HG02870 (cell line): ENCODE measurements around the gene MROH2A.

Experiments
- ATAC-seq: cut with Tn5 transposase; IDR thresholded peaks from one replicate; pipeline ENCODE4 v1.9.1; 2021; ENCODE audit warnings: mild to moderate bottlenecking, moderate library complexity; ENCODE audit not compliant: unreplicated experiment

The MROH2A gene

DNA sequence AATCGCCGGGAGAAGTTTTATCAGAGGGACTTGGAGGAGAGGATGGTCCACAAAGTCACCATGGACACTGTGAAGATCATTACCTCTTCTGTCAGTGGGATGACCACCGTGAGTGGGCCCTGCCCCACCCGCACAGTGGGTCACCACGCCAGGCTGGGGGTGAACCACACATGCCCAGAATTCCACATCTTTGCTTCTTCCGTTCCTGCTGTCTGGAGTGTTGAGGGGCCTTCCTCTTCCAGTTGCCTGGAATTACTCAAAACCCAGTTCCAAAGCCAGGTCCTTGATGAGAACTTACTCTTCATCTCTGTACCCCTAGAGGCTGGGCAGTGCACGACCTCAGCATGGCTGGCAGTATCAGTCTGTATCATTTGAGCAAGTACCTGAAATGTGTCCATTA, 22.1 kb downstream of the MROH2A start:
- ATAC-seq: no peak

DNA sequence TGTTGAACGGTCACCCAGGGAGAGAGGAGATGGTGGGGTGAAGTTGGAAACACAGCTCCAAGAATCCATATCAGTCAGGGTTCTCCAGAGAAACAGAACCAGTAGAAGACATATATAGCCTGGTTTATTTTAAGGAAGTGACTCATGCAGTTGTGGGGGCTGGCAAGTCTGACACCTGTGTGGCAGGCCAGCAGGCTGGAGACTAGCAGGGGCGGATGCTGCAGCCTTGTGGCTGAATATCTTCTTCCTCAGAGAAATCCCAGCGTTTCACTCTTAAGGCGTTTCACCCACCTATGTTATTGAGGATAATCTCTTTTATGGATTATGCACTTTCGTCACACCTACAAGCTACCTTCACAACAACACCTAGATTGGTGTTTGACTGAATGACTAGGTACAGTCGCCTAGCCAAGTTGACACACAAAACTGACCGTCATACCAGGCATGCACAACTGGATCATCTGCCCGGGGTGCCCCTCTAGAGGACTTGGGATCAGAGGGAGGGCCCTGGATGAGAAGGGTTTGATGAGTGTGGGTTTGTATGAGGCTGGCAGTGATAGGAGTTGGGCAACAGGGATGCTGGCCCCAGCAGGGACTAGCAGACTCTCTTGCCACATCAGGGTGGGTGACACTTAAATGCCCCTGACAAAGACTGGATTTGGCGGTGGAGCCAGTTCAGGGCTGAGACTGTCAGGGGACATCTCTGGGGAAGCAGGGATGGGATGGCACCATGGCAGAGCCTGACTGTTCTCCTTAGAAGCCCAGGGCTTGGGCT, 23.4 kb downstream of the MROH2A start:
- ATAC-seq: no peak

DNA sequence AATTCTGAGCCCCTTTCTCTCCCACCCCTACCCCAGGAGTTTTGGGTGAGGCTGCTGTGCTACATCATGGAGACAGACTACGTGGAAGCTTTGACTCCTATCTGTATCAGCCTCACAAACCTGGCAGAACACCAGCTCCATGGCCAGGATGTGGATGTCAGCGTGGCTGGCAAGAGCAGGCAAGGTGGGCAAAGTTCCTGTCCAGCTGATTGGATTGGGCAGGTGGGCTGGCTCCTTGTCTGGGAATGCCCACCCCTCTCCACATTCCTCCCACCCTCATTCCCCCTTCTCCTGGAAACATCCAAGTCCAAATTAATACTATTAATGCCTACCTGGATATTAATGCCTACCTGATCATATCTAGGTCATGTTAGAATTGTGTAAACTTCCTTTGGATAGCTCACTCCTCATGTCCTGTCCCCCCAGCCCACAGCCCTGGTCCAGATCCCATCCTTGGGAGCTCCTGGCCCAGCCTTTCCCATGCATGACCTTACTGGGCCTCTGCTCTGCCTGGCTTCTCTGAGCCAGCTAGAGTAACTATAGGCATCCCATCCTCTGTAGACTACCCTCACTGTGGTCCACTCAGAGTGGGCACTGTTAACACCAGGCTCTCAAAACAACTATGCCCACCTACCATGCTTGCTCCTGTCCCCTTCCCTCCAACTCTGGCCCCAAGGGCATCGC, 24.1 kb downstream of the MROH2A start:
- no peak for ATAC-seq

DNA sequence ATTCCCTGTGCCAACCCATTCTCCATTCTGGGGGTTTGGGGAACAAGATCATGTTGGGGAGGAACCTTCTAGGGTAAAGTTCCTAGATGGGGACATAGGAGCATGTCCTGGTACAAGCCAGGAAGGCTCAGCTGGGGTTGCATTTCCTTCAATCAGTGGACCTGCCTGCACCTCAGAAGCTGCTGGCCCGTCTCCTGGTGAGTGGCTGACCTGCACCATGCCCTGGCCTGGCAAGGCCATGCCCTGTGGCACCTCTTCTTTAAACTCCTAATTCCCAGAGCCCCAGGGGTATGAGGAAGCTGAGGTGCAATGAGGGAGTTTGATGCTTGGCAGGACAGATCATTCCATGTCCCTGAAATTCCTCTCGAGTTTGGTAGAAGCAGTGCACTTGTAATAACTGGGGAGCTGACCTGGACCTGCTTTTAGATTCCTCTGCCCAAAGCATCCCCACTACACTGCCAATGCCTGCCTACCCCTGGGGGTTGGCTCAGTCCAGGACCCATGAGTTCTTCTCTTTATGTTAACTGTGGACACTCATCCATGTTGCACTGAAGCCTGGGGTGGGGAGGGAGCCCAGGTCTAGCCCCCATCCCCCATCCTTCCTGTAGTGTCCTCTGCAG, 25.3 kb downstream of the MROH2A start:
- no peak for ATAC-seq

DNA sequence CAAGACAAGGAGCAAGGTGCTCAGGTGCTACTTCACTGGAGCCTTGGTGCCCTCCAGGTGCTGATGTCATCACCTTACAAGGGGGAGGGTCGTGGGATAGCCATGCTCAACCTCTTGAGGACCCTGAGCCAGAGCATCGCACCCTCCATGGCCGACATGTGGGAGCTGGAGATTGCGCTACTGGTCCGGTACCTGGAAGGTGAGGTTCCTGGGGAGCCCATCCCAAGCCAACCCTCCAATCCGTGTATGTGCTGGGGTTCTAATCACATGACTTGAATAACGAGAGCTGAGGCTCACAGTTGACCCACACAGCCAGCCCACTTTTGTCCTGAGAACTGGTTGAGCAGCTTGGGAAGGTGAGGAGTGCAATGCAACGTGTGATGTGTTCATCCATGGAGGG, 25.9 kb downstream of the MROH2A start:
- ATAC-seq: no peak

DNA sequence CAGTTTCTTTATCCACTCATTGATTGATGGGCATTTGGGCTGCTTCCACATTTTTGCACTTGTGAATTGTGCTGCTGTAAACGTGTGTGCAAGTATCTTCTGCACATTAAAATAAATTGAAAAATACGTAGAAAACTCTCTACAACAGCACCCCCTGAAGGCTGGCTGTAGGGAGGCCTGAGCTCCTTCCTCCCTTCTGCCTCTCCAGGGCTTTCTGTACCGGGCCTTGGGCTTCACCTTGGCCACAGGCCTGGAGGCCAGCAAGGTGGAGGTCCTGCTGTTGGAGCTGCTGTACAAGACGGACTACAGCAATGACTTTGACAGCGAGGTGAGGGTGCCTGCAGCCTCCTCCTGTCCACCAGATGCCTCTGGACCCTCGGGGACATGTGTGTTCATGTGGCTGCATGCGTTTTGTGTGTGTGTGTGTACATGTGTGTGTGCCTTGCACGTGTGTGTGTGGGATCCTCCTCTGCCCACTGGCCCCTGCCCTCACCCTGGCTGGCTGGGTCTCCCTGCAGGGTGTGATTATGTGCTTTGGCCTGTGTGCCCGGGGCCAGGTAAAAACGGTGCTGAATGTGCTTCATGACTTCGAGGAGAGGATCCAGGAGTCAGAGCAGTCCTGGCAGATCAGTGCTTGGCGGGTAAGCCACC, 29.2 kb downstream of the MROH2A start:
- no peak for ATAC-seq

DNA sequence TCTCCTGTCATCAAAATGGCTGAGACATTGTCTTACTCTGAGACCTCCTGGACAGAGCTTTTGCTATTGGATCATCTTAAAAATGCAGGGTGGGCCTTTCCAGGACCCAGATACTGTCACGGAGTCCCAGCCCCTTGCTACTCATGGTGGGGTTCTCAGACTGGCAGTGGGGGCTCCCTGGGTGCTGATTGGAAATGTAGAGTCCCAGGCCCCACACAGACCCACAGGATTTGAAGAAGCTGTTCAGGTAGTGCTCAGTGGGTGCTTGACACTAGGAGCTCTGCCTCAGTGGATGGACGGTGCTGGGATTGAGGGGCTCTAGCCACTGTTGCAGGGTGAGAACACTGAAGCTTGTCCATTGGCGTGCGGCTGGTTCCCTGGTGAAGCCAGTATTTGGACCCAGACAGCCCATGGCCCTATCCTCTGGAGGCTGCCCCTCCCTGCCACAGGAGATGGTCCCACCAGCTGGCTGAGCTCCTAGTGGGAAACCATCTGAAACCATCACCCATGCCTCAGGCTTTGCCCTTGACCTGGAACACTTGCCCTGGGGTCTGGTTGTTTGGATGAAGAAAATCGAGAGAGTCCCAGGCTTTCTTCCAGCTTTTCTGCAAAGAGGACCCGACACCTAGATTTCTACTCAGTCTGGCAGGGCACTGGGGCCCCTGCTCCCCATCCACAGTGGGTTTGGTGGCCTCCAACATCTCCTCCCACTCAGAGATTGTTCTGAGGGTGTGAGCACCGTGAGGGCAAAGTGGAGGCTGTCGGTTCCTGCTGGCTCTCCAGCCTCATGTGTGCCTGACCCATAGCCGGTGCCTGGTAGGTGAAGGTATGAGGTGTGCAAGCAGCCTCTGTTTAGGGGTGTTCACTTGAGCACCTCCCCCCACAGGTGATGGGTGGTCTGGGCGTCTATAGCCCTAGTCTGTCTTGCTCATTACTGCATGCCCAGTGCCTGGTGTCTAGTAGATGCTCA, 30.1 kb downstream of the MROH2A start:
- no peak for ATAC-seq

DNA sequence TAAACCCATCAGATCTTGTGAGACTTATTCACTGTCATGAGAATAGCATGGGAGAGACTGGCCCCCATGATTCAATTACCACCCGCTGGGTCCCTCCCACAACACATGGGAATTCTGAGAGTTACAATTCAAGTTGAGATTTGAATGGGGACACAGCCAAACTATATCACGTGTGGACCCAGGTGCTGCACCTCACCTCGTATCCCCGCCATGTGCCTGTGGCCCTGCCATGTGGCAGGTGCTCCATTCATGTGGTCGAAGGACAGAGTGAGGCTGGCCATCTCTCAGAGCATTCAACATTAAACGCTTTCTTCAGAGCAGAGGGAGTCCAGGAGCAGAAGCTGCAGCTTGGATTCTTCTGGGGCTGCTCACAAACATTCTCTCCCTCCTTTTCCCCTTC, 32.3 kb downstream of the MROH2A start:
- ATAC-seq: no peak

DNA sequence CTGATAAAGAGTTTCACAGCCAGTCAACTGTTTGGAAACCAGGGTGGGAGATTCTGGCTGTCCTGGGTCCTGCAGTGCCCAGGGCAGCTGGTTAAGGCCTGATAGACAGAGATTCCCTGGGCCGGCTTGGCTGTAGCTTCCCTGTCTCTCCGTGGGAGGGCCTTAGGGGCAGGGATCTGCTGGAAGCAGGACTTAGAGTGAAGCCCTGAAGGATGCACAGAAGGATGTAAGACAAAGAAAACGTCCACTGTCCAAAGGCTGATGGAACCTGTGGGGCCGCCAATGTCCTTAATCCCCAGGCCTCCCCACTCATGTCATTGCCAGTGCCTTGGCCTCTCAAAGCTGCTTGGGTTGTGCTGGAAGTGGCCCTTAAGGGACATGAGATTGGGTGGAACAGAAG, 33.0 kb downstream of the MROH2A start:
- ATAC-seq: no peak

DNA sequence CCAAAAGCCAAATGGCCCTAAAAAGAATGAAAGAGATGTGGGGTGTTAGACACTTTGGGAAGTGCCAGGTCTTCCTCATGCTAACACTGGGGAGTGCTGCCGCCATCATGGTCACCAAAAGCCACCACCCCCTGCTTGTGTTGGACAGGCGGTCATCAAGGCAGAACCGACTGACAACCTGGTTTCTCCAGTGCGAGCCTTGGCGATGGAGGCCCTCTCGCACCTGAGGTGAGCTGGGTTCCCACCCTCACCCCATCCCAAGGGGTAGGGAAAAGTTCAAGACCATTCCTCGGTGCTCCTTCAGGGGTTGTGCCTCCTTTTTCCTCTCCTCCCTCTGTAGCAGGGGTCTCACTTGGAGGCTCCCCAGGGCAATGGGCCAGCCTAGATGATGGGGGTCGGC, 33.6 kb downstream of the MROH2A start:
- ATAC-seq: no peak

DNA sequence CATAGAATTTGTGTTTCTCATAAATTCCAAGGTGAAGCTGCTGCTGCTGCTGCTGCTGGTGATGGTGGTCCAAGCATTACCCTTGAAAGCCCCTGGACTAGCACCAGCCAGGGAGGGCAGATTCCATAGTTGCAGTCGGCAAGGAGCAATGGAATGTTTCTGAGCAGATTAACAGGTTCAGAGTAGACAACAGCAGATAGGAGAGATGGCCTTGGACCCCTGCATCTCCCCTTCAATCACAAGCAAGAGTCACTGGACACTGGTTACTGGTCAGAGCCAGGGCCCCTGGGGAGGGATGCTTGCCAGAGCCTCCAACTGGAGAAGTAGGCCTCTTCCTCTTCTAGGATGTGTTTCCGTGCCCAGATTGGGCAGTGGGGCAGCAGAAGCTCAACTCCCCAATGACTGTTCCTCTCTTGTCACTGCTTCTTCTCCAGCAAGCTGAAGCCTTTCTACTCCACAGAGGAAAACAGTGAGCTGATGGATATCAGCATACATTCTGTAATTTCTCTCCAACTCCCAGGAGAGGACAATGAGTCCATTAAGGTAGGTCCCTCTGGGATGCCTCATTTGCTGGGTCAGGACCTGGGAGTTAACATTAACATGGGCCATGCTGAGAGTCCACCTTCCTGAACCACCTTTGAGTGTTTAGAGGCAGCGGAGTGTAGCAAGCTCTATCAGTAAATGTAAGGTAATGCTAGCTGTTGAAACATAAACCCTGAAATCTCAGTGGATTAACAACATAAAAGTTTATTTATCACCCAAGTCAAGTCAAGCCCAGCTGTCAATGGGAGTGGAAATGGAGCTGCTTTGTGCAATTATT, 35.3 kb downstream of the MROH2A start:
- ATAC-seq: no peak

DNA sequence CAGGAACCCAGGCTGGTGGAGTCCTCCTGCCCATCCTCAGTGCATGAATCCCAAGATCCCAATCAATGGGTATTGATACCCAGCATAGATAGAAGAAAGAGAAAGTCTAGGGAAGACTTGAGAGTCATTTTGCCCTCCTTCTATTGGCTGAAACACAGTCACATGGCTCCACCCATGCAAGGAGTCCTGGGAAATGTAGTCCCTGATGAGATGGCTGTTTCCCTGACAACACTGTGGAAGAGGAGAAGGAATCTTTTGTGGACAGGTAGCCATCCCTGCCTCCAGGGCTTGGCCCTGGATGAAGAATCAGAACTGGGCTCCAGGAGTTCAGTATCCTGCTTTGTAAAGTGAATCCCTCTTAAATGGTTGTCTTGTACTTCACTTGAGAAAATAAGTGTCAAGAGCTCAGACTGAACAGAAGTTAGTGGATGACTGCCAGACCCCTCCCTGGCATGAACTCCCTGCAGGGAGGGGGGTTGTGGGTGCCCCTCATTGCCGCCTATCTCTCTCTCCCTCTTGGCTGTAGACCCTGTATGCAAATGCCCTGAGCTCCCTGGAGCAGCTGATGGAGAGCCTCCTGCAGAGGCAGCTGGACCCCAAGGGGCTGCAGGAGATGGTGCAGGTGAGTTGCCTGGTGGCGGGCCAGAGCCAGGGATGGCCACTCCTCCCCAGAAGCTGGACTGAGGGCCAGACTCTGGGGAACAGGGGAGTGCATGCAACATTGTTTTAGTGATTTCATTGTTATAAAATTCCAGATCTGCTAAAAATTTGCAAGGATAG, 36.1 kb downstream of the MROH2A start:
- no peak for ATAC-seq

DNA sequence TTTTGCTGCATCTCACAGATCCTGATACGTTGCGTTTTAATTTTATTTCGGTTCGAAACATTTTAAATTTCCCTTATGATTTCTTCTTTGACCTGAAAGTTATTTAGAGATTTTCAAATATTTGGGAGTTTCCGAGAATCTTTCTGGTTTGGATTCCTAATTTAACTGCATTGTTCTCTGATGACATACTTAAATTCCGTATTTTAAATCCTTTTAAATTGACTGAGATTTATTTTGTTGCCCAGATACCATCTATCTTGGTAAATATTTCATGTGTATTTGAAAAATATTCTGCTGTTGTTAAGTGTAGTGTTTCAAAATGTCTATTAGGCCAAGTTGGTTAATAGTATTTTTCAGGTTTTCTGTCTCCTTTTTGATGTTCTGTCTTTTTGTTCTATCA, 37.7 kb downstream of the MROH2A start:
- ATAC-seq: no peak

DNA sequence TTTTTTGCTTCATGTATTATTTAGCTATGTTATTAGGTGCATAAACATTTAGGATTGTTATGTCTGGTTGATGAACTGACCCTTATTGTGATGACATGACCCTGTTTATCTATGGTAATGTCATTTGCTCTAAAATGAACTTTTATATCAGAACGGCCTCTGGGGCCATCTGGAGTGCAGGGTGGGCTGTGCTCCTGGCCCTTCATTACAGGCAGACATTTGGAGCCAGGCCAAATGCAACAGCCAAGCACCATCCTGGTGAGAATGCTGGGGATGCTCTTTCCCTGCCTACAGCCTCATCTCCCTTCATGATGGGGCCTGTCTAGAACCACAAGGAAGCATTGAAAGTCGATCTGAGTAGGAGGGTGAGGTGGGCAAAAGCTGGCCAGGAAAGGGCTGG, 38.2 kb downstream of the MROH2A start:
- ATAC-seq: no peak

DNA sequence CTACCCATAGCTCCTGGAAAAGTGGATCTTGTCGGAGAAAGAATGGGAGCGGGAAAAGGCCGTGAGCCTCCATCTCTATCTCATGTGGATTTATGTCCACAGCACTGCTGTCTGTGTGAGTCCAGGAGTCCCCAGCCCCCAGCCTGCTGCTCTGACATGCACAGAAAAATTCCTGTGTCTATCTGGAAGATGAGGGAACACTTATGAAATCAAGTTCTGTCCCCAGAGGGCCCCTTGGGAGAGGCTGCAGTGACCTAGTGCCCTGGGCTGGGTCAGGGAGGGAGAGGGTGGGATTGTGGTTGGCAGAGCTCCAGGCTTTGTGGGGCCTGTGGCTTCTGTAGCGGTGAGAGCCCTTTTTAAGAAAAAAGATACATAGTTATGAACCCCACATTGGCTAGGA, 38.6 kb downstream of the MROH2A start:
- ATAC-seq: no peak

DNA sequence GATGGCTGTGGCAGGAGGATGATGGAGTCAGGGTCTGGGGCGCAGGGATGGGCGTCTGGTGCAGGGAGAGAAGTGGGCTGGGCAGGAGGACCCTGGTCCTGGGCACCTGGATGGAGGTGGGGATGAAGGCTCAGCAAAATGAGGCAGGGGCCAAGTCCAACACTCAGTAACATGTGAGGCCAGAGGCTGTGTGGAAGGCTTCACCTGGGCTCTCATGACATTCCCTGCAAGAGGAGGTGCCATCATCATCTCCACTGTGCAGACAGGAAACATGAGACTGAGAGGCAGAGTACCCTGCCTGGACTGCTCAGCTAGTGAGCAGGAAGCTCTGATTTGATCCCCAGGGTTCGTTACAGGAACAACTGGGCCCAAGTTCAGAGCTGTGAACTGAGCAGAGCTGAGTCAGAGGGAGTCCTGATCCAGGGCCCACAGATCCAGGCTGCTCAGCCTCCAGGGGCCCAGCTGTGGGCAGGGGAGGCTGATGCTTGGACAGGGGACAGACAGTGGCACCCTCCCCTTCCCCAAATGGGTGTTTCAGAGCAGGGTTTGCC, 39.3 kb downstream of the MROH2A start:
- no peak for ATAC-seq

DNA sequence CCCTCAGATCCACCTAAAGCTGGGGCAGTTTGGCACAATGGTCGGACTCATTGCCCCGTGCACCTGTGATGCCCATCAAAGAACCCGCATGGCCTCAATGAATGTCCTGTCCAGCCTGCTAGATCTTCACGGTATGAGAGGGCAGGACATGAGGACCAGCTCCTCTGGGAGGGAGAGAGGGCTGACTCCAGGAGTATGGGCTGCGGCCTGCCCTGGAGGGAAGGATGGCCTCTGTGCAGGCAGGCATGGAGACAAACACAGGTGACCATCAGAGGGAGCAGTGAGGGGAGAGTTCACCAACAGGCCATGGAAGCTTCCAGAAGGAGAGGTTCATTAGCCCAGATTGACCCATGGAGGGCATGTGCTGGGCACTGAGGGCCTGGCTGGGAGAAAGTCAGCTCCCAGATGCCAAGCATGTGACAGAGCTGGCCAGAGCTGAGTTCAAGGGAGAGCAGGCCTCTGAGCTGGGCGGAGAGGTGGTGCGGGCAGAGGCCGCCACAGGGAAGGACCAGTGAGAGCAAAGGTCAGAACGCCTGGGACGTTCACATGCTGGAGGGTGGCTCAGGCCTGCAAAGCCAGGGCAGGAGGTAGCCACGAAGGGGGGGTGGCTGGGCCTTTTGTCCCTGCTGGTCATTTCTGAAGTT, 40.0 kb downstream of the MROH2A start:
- no peak for ATAC-seq
